NCI-H1694 treated with DMSO at 0.1 percent for 48 hours (cell line): Measurements from ENCODE around the gene OR8I2.
"Not testable (repeated sequence)": the region's sequence is repeated elsewhere in the genome, so short reads cannot be mapped to it uniquely, and the experiment has no call there.

Experiments used
- DNase-seq: peaks from one replicate; lab custom pipeline; 2025; lab: John Stamatoyannopoulos, UW

OR8I2 gene

GRCh38 chr11:56093008-56093407 is at the start of gene OR8I2:
Gene OR8I2, plus strand, starts transcription at chr11:56093308. Its CDS starts 0 bp downstream, at chr11:56093308.
- no peak for DNase-seq

- DNase-seq = no peak
These were observed 47.6 kb upstream of the OR8I2 start for GRCh38 chr11:56045538-56045937.

- no peak for DNase-seq
These were observed 44.6 kb upstream of the OR8I2 start for GRCh38 chr11:56048480-56048879.

GRCh38 chr11:56049487-56049886 is 43.6 kb upstream of the OR8I2 start:
- no peak for DNase-seq

GRCh38 chr11:56056366-56056765 is 36.7 kb upstream of the OR8I2 start:
- DNase-seq = not testable (repeated sequence)

- not testable (repeated sequence) for DNase-seq
These were observed 35.4 kb upstream of the OR8I2 start for GRCh38 chr11:56057661-56058237.

- DNase-seq = not testable (repeated sequence)
These were observed 34.8 kb upstream of the OR8I2 start for GRCh38 chr11:56058260-56058780.

- no peak for DNase-seq
These were observed 26.1 kb upstream of the OR8I2 start for GRCh38 chr11:56066980-56067379.

GRCh38 chr11:56089697-56090096 is 3.4 kb upstream of the OR8I2 start:
- no peak for DNase-seq

GRCh38 chr11:56103210-56103737 is 10.2 kb downstream of the OR8I2 start, which contains the start of gene OR8H2:
Gene OR8H2, plus strand, starts transcription at chr11:56103687. Its CDS starts 1,356 bp downstream, at chr11:56105043.
- no peak for DNase-seq

- no peak for DNase-seq
These were observed 29.0 kb downstream of the OR8I2 start, which contains the start of gene OR8H3 for GRCh38 chr11:56122073-56122472. Gene OR8H3, plus strand, starts transcription at chr11:56122373. Its CDS starts 0 bp downstream, at chr11:56122373.

GRCh38 chr11:56140151-56140661 is 47.1 kb downstream of the OR8I2 start, which contains the start of gene OR8J3:
Gene OR8J3, minus strand, starts transcription at chr11:56140201. Its CDS starts 2,483 bp downstream, at chr11:56137718.
- no peak for DNase-seq

GRCh38 chr11:56143681-56144080 is 50.6 kb downstream of the OR8I2 start:
- not testable (repeated sequence) for DNase-seq
